ENCODE measurements around the gene MAP2.

DNA sequence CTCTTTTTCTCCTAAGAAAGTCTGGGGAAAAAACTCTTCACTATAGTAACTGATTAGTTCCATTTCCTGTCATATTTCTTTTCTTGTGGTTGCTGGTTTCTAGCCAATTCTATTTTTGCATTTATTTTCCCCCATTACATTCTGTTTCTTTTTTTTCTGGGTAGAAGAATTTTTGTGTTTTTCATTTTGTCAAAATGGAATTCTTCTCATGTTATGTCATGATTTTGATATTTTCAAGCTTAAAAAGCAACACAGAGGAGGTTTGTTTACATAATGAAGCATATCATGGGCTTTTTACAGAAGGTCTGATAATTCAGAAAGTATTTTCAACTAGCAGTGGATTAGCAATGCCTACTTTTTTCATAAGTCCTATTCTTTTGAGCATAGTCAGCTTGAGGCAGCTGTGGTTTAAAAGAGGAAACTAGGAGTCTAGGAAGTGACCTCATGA lies 102.0 kb downstream of the MAP2 start:
- TF ChIP-seq, protein P1, sequence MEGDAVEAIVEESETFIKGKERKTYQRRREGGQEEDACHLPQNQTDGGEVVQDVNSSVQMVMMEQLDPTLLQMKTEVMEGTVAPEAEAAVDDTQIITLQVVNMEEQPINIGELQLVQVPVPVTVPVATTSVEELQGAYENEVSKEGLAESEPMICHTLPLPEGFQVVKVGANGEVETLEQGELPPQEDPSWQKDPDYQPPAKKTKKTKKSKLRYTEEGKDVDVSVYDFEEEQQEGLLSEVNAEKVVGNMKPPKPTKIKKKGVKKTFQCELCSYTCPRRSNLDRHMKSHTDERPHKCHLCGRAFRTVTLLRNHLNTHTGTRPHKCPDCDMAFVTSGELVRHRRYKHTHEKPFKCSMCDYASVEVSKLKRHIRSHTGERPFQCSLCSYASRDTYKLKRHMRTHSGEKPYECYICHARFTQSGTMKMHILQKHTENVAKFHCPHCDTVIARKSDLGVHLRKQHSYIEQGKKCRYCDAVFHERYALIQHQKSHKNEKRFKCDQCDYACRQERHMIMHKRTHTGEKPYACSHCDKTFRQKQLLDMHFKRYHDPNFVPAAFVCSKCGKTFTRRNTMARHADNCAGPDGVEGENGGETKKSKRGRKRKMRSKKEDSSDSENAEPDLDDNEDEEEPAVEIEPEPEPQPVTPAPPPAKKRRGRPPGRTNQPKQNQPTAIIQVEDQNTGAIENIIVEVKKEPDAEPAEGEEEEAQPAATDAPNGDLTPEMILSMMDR (IDR thresholded peaks at IDR 0.05): no peak
- no peak for TF ChIP-seq POLR2A (IDR thresholded peaks at IDR 0.05)

All from heart left ventricle (tissue), 13 donors.